Neural progenitor cell (in vitro differentiated cells): ENCODE measurements around the gene ACSL4.

Experiments used
- CTCF ChIP-seq: fragments of 200-600 bp; sonication (generic); IDR thresholded peaks from 2 replicates; pipeline ENCODE4 v1.5.1; 2017; ENCODE audit warnings: antibody characterized with exemption, mild to moderate bottlenecking
- EZH2 ChIP-seq: fragments of 200-600 bp; sonication (generic); IDR thresholded peaks from 2 replicates; pipeline ENCODE4 v1.6.1; 2017; ENCODE audit warnings: antibody characterized with exemption, mild to moderate bottlenecking, moderate library complexity
- EZH2phosphoT487 ChIP-seq: fragments of 200-600 bp; sonication (generic); IDR thresholded peaks from 2 replicates; pipeline ENCODE4 v1.6.1; 2017; ENCODE audit warnings: antibody characterized with exemption

GRCh38 chrX:109710181-109710580 lies 22.9 kb downstream of the ACSL4 start:
- TF ChIP-seq CTCF (no peak), EZH2 (no peak), EZH2phosphoT487 (no peak)
